GM23338 (cell line): ENCODE data around the gene SPRYD7.

ENCODE experiments used
- CREB1 ChIP-seq: fragments of 250-450 bp; sonication (Bioruptor Pico); IDR thresholded peaks from 2 replicates; pipeline ENCODE4 v1.5.0; 2020; ENCODE audit warnings: low read depth, mild to moderate bottlenecking, moderate library complexity
- EZH2 ChIP-seq: fragments of 200-600 bp; sonication (generic); IDR thresholded peaks from one replicate; pipeline ENCODE4 v1.8.0; 2017; ENCODE audit warnings: antibody characterized with exemption, mild to moderate bottlenecking, low read depth; ENCODE audit not compliant: unreplicated experiment
- EZH2phosphoT487 ChIP-seq: fragments of 200-600 bp; sonication (generic); IDR thresholded peaks from one replicate; pipeline ENCODE4 v1.8.1; 2018; ENCODE audit warnings: antibody characterized with exemption; ENCODE audit not compliant: unreplicated experiment
- POLR2AphosphoS5 ChIP-seq: IDR thresholded peaks from 2 replicates; pipeline ENCODE4 v1.6.1; 2016; ENCODE audit warnings: antibody characterized with exemption, low read depth
- ZNF114 ChIP-seq: fragments of 250-450 bp; sonication (Bioruptor Pico); IDR thresholded peaks from 2 replicates; pipeline ENCODE4 v1.5.0; 2020; ENCODE audit warnings: mild to moderate bottlenecking, moderate library complexity
- TF ChIP-seq, protein P1 (sequence below), 2 experiments: fragments of 200-600 bp in 1 of 2; sonication (generic) in 1 of 2; conservative IDR thresholded peaks; 2 replicates each; pipeline versions ENCODE4 v1.5.1 to v1.6.1; 2016 to 2017; ENCODE audit warnings: antibody characterized with exemption in 2 of 2, low read depth in 2 of 2, mild to moderate bottlenecking in 2 of 2, moderate library complexity in 1 of 2

DNA sequence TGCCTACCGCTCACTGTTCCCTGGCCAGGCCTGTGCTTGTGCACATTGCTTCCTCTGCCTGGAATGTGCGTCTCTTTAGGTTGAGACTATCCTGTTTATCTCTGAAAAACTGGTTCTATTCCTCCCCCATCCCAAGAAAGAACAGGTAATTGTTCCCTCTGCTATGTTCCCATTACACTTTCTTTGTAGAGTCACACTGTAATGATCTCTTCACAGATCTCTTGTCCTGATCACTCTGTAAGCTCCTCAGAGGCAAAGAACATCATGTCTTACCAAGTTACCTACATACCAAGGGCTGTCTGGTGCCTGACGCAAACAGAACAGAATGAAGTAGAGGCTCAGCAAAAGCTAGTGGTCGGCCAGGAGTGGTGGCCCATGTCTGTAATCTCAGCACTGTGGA lies 40.3 kb downstream of the SPRYD7 start:
- no peak for TF ChIP-seq EZH2phosphoT487
- no peak for TF ChIP-seq CREB1 (CRISPR knock-in tag)
- no peak for TF ChIP-seq EZH2
- TF ChIP-seq POLR2AphosphoS5: no peak
- TF ChIP-seq, protein P1, sequence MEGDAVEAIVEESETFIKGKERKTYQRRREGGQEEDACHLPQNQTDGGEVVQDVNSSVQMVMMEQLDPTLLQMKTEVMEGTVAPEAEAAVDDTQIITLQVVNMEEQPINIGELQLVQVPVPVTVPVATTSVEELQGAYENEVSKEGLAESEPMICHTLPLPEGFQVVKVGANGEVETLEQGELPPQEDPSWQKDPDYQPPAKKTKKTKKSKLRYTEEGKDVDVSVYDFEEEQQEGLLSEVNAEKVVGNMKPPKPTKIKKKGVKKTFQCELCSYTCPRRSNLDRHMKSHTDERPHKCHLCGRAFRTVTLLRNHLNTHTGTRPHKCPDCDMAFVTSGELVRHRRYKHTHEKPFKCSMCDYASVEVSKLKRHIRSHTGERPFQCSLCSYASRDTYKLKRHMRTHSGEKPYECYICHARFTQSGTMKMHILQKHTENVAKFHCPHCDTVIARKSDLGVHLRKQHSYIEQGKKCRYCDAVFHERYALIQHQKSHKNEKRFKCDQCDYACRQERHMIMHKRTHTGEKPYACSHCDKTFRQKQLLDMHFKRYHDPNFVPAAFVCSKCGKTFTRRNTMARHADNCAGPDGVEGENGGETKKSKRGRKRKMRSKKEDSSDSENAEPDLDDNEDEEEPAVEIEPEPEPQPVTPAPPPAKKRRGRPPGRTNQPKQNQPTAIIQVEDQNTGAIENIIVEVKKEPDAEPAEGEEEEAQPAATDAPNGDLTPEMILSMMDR (conservative IDR thresholded peaks at IDR 0.05; ENCODE audit: low read depth in 2 of 2): no peak
- TF ChIP-seq ZNF114 (CRISPR knock-in tag): no peak
